Measurements from ENCODE around the gene HPS1. TPM values are rescaled to one million over a fixed set of nuclear protein-coding genes. Genes with fewer than 3 reads are reported as not detected.

Gene HPS1
- total RNA-seq, 1 donor from 2014 or later: 16.0 TPM

GRCh38 chr10:98433881-98434732 lies 12.6 kb downstream of the HPS1 start:
- no peak overlapping the region for H3K9ac ChIP-seq
- peaks cover 8% of the 10 kb centered on the region for H3K36me3 ChIP-seq
- H3K27ac ChIP-seq: no peak overlapping the region
- H2AFZ ChIP-seq (replicated peaks): no peak overlapping the region
- H3K4me1 ChIP-seq: no peaks in the 10 kb centered on the region
- no peak for DNase-seq (ENCODE audit: low spot score)
- no peak overlapping the region for H3K4me3 ChIP-seq
- TF ChIP-seq EZH2 (IDR thresholded peaks at IDR 0.05): no peak
- no peaks in the 10 kb centered on the region for H3K79me2 ChIP-seq (ENCODE audit: low read depth)
- H4K20me1 ChIP-seq (ENCODE audit: low read depth): no peaks in the 10 kb centered on the region
- H3K4me3 Mint-ChIP-seq: no peak overlapping the region
- no peaks in the 10 kb centered on the region for H3K27me3 Mint-ChIP-seq (ENCODE audit: insufficient read depth, low read depth)
- peaks cover 43% of the 10 kb centered on the region for H3K36me3 Mint-ChIP-seq
- no peak overlapping the region for H3K4me2 ChIP-seq
- no peaks in the 10 kb centered on the region for H3K27me3 ChIP-seq
- no peaks in the 10 kb centered on the region for H3K4me1 Mint-ChIP-seq
- H3K9me3 Mint-ChIP-seq: peaks cover 14% of the 10 kb centered on the region
- no peak overlapping the region for H3K27ac Mint-ChIP-seq
- H3K9me3 ChIP-seq (ENCODE audit: low read depth): peaks cover 5% of the 10 kb centered on the region
- no peaks in the 10 kb centered on the region for H3F3A ChIP-seq (ENCODE audit: low read depth)

GRCh38 chr10:98433371-98433770 lies 13.4 kb downstream of the HPS1 start:
- Mint-ChIP-seq H3K4me3 (no peak overlapping the region), H3K27ac (no peak overlapping the region), H3K27me3 (ENCODE audit: insufficient read depth, low read depth) (no peaks in the 10 kb centered on the region), H3K9me3 (peaks cover 11% of the 10 kb centered on the region), H3K36me3 (peaks cover 41% of the 10 kb centered on the region), H3K4me1 (no peaks in the 10 kb centered on the region)
- Histone ChIP-seq H3K27ac (no peak overlapping the region), H3F3A (ENCODE audit: low read depth) (no peaks in the 10 kb centered on the region), H3K4me3 (no peak overlapping the region), H3K36me3 (peaks cover 8% of the 10 kb centered on the region), H3K4me1 (no peaks in the 10 kb centered on the region), H2AFZ (replicated peaks) (no peak overlapping the region), H3K9me3 (ENCODE audit: low read depth) (peaks cover 5% of the 10 kb centered on the region), H3K9ac (no peak overlapping the region), H3K4me2 (no peak overlapping the region), H3K79me2 (ENCODE audit: low read depth) (no peaks in the 10 kb centered on the region), H4K20me1 (ENCODE audit: low read depth) (no peaks in the 10 kb centered on the region), H3K27me3 (no peaks in the 10 kb centered on the region)
- TF ChIP-seq CTCF (IDR thresholded peaks at IDR 0.05): no peak
- no peak for DNase-seq (ENCODE audit: low spot score)

- Mint-ChIP-seq H3K36me3 (peaks cover 37% of the 10 kb centered on the region), H3K4me3 (no peak overlapping the region), H3K27ac (no peak overlapping the region), H3K4me1 (no peaks in the 10 kb centered on the region), H3K27me3 (ENCODE audit: insufficient read depth, low read depth) (no peaks in the 10 kb centered on the region), H3K9me3 (peaks cover 9% of the 10 kb centered on the region)
- Histone ChIP-seq H3K79me2 (ENCODE audit: low read depth) (no peaks in the 10 kb centered on the region), H3K4me1 (no peaks in the 10 kb centered on the region), H3K9ac (no peak overlapping the region), H3F3A (ENCODE audit: low read depth) (no peaks in the 10 kb centered on the region), H3K27ac (no peak overlapping the region), H4K20me1 (ENCODE audit: low read depth) (no peaks in the 10 kb centered on the region), H3K4me3 (no peak overlapping the region), H3K27me3 (no peaks in the 10 kb centered on the region), H2AFZ (replicated peaks) (no peak overlapping the region), H3K36me3 (peaks cover 8% of the 10 kb centered on the region), H3K9me3 (ENCODE audit: low read depth) (peaks cover 5% of the 10 kb centered on the region), H3K4me2 (no peak overlapping the region)
- no peak for DNase-seq (ENCODE audit: low spot score)
- TF ChIP-seq EZH2phosphoT487 (IDR thresholded peaks at IDR 0.05) (no peak), EZH2 (IDR thresholded peaks at IDR 0.05) (no peak), CTCF (IDR thresholded peaks at IDR 0.05) (no peak)
These were observed 14.4 kb downstream of the HPS1 start for GRCh38 chr10:98432330-98432729.

- Mint-ChIP-seq H3K27me3 (ENCODE audit: insufficient read depth, low read depth) (no peaks in the 10 kb centered on the region), H3K4me1 (no peaks in the 10 kb centered on the region), H3K27ac (no peak overlapping the region), H3K36me3 (peaks cover 37% of the 10 kb centered on the region), H3K9me3 (peaks cover 9% of the 10 kb centered on the region), H3K4me3 (no peak overlapping the region)
- no peak overlapping the region for H3K4me2 ChIP-seq
- H3K4me3 ChIP-seq: no peak overlapping the region
- no peaks in the 10 kb centered on the region for H3K4me1 ChIP-seq
- peaks cover 5% of the 10 kb centered on the region for H3K9me3 ChIP-seq (ENCODE audit: low read depth)
- H3K79me2 ChIP-seq (ENCODE audit: low read depth): no peaks in the 10 kb centered on the region
- DNase-seq (ENCODE audit: low spot score): no peak
- no peak overlapping the region for H3K27ac ChIP-seq
- TF ChIP-seq EZH2phosphoT487 (IDR thresholded peaks at IDR 0.05) (no peak), EZH2 (IDR thresholded peaks at IDR 0.05) (no peak), CTCF (IDR thresholded peaks at IDR 0.05) (no peak)
- no peaks in the 10 kb centered on the region for H4K20me1 ChIP-seq (ENCODE audit: low read depth)
- H3K36me3 ChIP-seq: peaks cover 8% of the 10 kb centered on the region
- no peaks in the 10 kb centered on the region for H3F3A ChIP-seq (ENCODE audit: low read depth)
- H3K9ac ChIP-seq: no peak overlapping the region
- H2AFZ ChIP-seq (replicated peaks): no peak overlapping the region
- no peaks in the 10 kb centered on the region for H3K27me3 ChIP-seq
These were observed 15.7 kb downstream of the HPS1 start for GRCh38 chr10:98431016-98431415.

All from neural progenitor cell (in vitro differentiated cells).